Measurements from ENCODE around the gene MINPP1. TPM values are rescaled to one million over a fixed set of nuclear protein-coding genes. Genes with fewer than 3 reads are reported as not detected.
"Not testable (repeated sequence)": the region's sequence is repeated elsewhere in the genome, so short reads cannot be mapped to it uniquely, and the experiment has no call there.

Gene MINPP1
- total RNA-seq, 1 donor = 27.5 TPM

DNA sequence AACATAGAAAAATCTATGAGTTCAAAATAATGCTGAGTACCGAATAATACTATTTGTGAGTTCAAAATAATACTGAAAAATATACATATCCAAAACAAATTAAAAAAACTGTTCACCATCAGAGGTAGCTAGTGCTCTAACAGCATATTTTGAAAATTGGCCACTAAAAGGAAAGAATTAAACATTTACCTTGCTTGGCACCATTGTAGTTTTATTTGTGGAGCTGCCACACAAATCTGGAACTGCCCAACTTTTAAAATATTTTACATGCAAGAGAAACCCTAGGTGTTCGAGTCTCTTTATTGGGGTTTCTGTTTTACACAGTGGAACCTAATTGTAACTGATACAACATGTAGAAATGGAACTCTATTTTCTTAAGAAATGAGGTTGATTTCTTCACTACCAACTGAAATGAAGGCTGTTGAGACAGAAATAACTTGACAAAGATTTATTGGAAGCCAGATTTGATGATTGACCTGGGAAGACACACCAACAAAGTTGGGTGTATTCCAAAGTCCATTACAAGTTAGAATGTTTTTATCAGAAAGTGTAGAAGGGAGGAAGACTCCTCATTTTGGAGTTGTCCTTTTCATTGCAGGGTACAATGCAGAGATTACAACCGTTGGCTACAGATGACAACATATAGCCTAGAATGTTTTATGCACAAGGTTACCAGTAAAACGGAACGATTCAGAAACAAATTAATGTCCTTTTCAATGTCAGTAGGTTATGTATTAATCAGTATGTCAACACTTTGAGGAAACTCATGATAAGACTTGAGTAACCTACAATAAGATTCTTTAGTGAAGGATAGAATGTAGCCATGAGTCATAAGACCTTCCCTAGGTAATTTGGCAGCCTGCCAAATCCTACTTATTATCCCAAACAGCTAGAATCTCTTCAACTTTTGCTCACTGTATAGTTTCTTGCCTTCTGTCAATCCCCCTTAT lies 81.1 kb downstream of the MINPP1 start:
- TF ChIP-seq, protein P1, sequence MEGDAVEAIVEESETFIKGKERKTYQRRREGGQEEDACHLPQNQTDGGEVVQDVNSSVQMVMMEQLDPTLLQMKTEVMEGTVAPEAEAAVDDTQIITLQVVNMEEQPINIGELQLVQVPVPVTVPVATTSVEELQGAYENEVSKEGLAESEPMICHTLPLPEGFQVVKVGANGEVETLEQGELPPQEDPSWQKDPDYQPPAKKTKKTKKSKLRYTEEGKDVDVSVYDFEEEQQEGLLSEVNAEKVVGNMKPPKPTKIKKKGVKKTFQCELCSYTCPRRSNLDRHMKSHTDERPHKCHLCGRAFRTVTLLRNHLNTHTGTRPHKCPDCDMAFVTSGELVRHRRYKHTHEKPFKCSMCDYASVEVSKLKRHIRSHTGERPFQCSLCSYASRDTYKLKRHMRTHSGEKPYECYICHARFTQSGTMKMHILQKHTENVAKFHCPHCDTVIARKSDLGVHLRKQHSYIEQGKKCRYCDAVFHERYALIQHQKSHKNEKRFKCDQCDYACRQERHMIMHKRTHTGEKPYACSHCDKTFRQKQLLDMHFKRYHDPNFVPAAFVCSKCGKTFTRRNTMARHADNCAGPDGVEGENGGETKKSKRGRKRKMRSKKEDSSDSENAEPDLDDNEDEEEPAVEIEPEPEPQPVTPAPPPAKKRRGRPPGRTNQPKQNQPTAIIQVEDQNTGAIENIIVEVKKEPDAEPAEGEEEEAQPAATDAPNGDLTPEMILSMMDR (IDR thresholded peaks at IDR 0.05; ENCODE audit: insufficient read depth, low read length) = no peak
- no peak overlapping the region for H3K4me3 ChIP-seq (ENCODE audit: low read depth, low read length)
- peak; percentile 82 for DNase-seq (ENCODE audit: low read depth)

DNA sequence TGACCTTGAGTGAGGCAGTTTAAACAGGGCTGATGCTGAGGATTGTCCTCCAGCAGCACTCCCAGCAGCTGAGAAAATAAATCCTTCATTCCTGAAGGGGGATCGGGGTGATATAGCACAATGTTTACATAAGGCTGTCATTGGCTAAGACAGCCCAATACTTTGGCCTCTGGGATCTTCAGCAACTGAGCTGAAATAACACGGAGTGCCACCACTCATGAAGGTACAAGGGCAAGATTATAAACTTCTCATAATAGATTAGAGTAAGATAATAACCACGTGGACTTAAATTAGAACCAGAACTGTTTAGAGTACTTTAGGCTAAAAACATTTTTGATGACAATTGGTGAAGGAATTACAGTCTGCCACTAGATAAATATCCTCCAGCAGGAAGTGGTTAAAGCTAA lies 85.0 kb downstream of the MINPP1 start:
- TF ChIP-seq, protein P1 (IDR thresholded peaks at IDR 0.05; ENCODE audit: insufficient read depth, low read length) = no peak
- peak; percentile 8 for DNase-seq (ENCODE audit: low read depth)
- no peak overlapping the region for H3K4me3 ChIP-seq (ENCODE audit: low read depth, low read length)

DNA sequence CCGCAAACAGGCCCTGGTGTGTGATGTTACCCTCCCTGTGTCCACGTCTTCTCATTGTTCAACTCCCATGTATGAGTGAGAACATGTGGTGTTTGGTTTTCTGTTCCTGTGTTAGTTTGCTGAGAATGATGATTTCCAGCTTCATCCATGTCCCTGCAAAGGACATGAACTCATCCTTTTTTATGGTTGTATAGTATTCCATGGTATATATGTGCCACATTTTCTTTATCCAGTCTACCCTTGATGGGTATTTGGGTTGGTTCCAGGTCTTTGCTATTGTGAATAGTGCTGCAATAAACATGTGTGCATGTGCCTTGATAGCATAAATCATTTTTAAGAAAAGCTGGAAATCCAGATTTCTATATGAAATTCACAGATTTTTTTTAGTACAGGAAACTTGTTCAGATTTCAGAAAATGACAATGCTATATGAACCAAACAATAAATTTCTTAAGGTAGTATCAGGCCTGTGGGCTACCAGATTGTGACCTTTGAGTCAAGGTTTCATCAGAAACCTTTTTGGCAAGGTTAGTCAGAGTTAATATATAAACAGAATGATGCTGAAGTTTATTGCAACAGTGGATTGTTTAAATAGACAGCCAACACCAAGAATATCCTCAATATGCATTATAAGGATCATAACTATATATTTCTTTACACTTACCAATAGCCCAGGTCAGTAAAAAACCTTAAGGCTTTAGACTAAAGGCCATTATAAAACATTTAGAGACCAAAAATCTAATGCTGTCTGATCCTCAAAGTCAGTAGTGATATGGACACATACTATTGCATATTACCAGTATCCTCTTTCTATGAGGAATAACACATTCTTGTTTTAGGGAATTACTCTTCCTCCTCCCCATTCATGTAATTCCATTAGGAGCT lies 86.3 kb downstream of the MINPP1 start:
- TF ChIP-seq, protein P1 (IDR thresholded peaks at IDR 0.05; ENCODE audit: insufficient read depth, low read length) = no peak
- DNase-seq (ENCODE audit: low read depth) = no peak
- H3K4me3 ChIP-seq (ENCODE audit: low read depth, low read length) = no peak overlapping the region

DNA sequence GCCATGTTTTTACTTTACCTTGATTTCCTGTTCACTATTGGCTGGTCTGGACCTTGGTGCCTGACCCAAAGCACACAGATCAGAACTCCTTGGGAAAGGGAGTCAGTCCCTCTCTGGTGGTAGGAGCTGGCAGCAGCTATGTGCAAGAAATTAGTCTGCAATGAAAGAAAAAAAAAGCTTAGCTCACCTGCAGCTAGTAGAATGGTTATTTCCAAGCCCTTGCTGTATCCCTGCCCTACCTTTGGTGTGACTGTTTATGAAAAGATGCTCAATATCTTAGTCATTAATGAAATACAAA lies 86.8 kb downstream of the MINPP1 start:
- no peak overlapping the region for H3K4me3 ChIP-seq (ENCODE audit: low read depth, low read length)
- TF ChIP-seq, protein P1 (IDR thresholded peaks at IDR 0.05; ENCODE audit: insufficient read depth, low read length) = no peak
- no peak for DNase-seq (ENCODE audit: low read depth)

DNA sequence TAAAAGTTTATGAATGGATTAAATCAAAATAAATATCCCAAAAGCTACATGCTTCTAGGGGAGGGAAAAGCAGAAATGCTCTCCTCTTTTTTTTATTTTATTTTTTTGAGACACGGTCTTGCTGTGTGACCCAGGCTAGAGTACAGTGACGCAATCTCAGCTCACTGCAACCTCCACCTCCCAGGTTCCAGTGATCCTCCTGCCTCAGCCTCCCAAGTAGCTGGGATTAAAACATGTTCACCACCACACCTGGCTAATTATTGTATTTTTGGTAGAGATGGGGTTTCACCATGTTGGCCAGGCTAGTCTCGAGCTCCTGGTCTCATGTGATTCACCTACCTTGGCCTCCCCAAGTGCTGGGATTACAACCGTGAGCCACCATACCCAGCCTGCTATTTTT lies 88.2 kb downstream of the MINPP1 start:
- H3K4me3 ChIP-seq (ENCODE audit: low read depth, low read length); DNase-seq (ENCODE audit: low read depth): not testable (repeated sequence)

DNA sequence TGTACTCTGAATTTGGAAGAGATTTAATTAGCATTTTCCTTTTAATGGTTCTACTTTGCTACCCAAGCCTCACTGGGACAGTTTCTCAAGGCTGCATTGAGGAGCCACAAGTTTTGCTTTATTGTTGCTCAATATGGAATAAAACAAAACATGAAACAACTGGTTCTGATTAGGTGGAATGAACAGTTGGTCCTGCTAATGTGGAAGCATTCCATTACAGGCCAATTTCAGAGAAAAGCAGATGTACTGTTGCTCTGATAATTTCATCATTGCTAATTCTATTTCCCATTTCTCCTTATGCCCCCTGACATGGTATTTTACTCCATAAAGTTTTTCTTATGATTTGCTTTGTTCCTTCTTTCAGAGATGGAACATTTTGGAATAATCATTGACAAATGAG lies 89.0 kb downstream of the MINPP1 start:
- DNase-seq (ENCODE audit: low read depth) = peak; percentile 60
- TF ChIP-seq, protein P1 (IDR thresholded peaks at IDR 0.05; ENCODE audit: insufficient read depth, low read length) = no peak

DNA sequence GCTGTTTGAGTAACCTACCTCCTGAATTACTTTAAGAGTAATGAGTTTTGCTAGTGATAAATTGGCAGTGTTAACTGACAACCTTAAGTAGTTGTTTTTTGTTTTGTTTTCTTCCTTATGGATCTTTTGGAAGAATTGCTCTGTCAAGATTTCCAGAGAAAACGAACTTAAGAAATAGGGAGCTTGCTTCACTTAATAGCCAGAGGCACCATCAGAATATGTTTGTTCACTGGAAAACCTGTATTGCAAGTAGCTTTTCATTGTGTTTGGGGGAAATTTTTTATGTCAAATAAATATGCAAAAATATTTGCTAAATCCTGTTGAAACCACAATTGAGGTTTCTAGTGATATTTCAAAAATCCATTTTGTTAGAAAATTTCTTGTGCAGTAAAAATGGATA lies 89.5 kb downstream of the MINPP1 start:
- DNase-seq (ENCODE audit: low read depth) = no peak
- no peak overlapping the region for H3K4me3 ChIP-seq (ENCODE audit: low read depth, low read length)
- TF ChIP-seq, protein P1 (IDR thresholded peaks at IDR 0.05; ENCODE audit: insufficient read depth, low read length) = no peak

More for the DNA sequence above, 89.0 kb downstream of the MINPP1 start:
- no peak overlapping the region for H3K4me3 ChIP-seq (ENCODE audit: low read depth, low read length)
